Measurements from ENCODE around the gene PFKFB3.

- no peak for TF ChIP-seq CTCF (conservative IDR thresholded peaks at IDR 0.05; ENCODE audit: low read depth, low read length)
- no peak for TF ChIP-seq MXI1 (IDR thresholded peaks at IDR 0.05; ENCODE audit: borderline replicate concordance, low read depth, low read length)
- TF ChIP-seq SMC3 (IDR thresholded peaks at IDR 0.05; ENCODE audit: low read depth, low read length): no peak
- TF ChIP-seq FOS (IDR thresholded peaks at IDR 0.05; ENCODE audit: low read depth, low read length): no peak
- no peak for TF ChIP-seq POLR2A (IDR thresholded peaks at IDR 0.05; ENCODE audit: low read depth, low read length)
- TF ChIP-seq RAD21 (IDR thresholded peaks at IDR 0.05; ENCODE audit: low read length): no peak
- no peak for TF ChIP-seq MAFK (IDR thresholded peaks at IDR 0.05; ENCODE audit: low read depth, low read length)
- no peak for TF ChIP-seq MAZ (IDR thresholded peaks at IDR 0.05; ENCODE audit: borderline replicate concordance, low read depth, low read length)
- TF ChIP-seq BHLHE40 (IDR thresholded peaks at IDR 0.05; ENCODE audit: low read depth, low read length): no peak
- TF ChIP-seq, protein P1, sequence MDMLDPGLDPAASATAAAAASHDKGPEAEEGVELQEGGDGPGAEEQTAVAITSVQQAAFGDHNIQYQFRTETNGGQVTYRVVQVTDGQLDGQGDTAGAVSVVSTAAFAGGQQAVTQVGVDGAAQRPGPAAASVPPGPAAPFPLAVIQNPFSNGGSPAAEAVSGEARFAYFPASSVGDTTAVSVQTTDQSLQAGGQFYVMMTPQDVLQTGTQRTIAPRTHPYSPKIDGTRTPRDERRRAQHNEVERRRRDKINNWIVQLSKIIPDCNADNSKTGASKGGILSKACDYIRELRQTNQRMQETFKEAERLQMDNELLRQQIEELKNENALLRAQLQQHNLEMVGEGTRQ (IDR thresholded peaks at IDR 0.05; ENCODE audit: low read depth, low read length): no peak
- TF ChIP-seq CHD1 (IDR thresholded peaks at IDR 0.05; ENCODE audit: low read depth, low read length): no peak
Observed at GRCh38 chr10:6282454-6282958, 79.8 kb downstream of the PFKFB3 start.
